ENCODE results near the gene ACE2.

Gene ACE2

DNA sequence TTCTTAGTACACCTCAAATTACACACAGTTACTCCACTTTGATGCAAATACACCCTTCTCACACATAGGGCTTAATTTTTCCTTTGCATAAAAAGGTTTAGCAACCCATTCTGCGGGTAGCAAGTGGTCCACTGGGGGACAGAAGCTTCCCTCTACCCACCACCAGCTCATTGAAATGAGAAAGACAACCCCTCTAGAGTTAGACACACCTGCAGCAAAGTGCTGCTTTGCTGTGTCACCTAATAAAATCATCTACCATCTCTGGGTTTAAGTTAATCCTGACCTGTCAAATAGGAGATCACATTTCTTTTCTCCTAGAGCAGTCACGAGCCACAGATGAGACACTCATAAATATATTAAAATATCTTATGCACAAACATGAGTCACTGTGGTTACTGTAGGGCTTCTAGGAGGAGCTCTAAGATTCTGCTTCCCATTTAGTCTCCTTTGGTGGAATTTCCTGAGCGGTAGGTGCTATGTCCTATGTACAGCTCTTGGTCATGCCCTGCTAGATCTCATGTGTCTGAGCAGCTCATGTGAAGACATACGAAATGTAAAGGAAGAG lies 88.3 kb downstream of the ACE2 start:
- H3K4me3 ChIP-seq (ENCODE audit: extremely low read depth, insufficient read depth, low read length, poor library complexity, severe bottlenecking), result no peak overlapping the region
- 80% methylated on average over 1 of the region's 4 CpGs; no CpG with 5 or more reads in 1 of the 2 experiments for WGBS, 2 experiments (ENCODE audit: insufficient coverage in 2 of 2)
- no peaks in the 10 kb centered on the region for H3K36me3 ChIP-seq (ENCODE audit: control insufficient read depth, insufficient read depth, low read length)
- H3K27ac ChIP-seq (ENCODE audit: low read depth, low read length, severe bottlenecking), result no peak overlapping the region
- H3K4me1 ChIP-seq (ENCODE audit: control insufficient read depth, insufficient read depth, low read length, poor library complexity, severe bottlenecking), result no peaks in the 10 kb centered on the region
- no peaks in the 10 kb centered on the region for H3K9me3 ChIP-seq (ENCODE audit: control insufficient read depth, low read length)

DNA sequence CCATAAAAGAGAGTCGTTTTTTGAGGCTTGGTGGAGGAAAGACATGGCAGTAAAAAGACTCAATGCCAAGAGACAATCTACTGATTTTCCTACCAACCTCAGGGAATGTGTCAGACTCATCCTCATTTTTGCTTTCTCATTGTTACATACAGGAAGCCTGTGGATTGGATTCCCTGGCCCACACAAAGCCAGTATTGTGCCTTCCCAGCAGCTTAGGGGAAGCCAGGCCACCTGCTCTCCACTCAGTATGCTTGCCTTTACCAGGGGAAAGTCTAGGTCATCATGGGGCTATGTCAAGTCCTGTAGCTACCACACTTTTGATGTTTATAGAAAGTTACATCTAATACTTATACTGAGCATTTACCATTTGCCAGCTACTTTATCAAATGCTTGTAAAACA lies 89.2 kb downstream of the ACE2 start:
- Histone ChIP-seq H3K4me1 (ENCODE audit: control insufficient read depth, insufficient read depth, low read length, poor library complexity, severe bottlenecking) (no peaks in the 10 kb centered on the region), H3K36me3 (ENCODE audit: control insufficient read depth, insufficient read depth, low read length) (no peaks in the 10 kb centered on the region), H3K9me3 (ENCODE audit: control insufficient read depth, low read length) (no peaks in the 10 kb centered on the region), H3K27ac (ENCODE audit: low read depth, low read length, severe bottlenecking) (no peak overlapping the region), H3K4me3 (ENCODE audit: extremely low read depth, insufficient read depth, low read length, poor library complexity, severe bottlenecking) (no peak overlapping the region)
- WGBS, 2 experiments (ENCODE audit: insufficient coverage in 2 of 2), result 40% methylated on average over 1 of the region's 1 CpG; no CpG with 5 or more reads in 1 of the 2 experiments

Data from mesodermal cell (in vitro differentiated cells).